Measurements from ENCODE around the gene RASSF3.

DNA sequence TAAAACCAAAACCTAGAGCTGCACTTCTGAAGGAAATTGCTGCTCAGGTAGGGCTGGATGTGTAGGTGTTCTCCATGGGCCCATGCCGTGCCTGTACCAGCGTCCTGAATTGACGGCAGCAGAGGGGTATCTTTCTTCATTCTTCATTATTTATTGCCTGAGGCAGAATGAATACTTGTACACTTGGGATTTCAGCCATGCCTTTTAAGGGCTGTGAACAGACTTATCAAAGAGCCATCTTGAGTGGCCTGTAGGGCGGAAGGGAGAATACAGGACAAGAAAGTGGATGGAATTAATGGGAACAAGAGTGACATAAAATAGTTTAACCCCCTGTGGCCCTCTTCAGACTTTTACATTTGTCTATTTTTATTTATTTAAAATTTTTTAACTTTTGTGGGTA lies 61.4 kb downstream of the RASSF3 start:
- no peak for TF ChIP-seq EZH2 (IDR thresholded peaks at IDR 0.05; ENCODE audit: borderline replicate concordance, low read length)
- no peak for TF ChIP-seq CTCF (IDR thresholded peaks at IDR 0.05; ENCODE audit: low read length)
